DND-41 (cell line): ENCODE data around the gene MGAT5.

ENCODE experiments used
- EZH2 ChIP-seq: IDR thresholded peaks from 3 replicates; pipeline ENCODE4 v1.6.1; 2012; ENCODE audit warnings: borderline replicate concordance, low read depth, mild to moderate bottlenecking, moderate library complexity, low read length, inconsistent platforms; ENCODE audit not compliant: severe bottlenecking
- TF ChIP-seq, protein P1 (sequence below): IDR thresholded peaks from 2 replicates; pipeline ENCODE4 v1.5.1; 2012; ENCODE audit warnings: borderline replicate concordance, low read length, moderate library complexity, mild to moderate bottlenecking; ENCODE audit not compliant: poor library complexity, severe bottlenecking; ENCODE audit errors: extremely low read depth

GRCh38 chr2:134385195-134385594, 131.3 kb downstream of the MGAT5 start:
- TF ChIP-seq EZH2, result no peak
- TF ChIP-seq, protein P1, sequence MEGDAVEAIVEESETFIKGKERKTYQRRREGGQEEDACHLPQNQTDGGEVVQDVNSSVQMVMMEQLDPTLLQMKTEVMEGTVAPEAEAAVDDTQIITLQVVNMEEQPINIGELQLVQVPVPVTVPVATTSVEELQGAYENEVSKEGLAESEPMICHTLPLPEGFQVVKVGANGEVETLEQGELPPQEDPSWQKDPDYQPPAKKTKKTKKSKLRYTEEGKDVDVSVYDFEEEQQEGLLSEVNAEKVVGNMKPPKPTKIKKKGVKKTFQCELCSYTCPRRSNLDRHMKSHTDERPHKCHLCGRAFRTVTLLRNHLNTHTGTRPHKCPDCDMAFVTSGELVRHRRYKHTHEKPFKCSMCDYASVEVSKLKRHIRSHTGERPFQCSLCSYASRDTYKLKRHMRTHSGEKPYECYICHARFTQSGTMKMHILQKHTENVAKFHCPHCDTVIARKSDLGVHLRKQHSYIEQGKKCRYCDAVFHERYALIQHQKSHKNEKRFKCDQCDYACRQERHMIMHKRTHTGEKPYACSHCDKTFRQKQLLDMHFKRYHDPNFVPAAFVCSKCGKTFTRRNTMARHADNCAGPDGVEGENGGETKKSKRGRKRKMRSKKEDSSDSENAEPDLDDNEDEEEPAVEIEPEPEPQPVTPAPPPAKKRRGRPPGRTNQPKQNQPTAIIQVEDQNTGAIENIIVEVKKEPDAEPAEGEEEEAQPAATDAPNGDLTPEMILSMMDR, result no peak
